OCI-M2 (cell line): ENCODE results near the gene SLC7A6OS.
"Not testable (repeated sequence)": the region's sequence is repeated elsewhere in the genome, so short reads cannot be mapped to it uniquely, and the experiment has no call there.

Experiments used
- DNase-seq: peaks from one replicate; lab custom pipeline; 2025; ENCODE audit not compliant: unreplicated experiment; lab: John Stamatoyannopoulos, UW

The SLC7A6OS gene

DNA sequence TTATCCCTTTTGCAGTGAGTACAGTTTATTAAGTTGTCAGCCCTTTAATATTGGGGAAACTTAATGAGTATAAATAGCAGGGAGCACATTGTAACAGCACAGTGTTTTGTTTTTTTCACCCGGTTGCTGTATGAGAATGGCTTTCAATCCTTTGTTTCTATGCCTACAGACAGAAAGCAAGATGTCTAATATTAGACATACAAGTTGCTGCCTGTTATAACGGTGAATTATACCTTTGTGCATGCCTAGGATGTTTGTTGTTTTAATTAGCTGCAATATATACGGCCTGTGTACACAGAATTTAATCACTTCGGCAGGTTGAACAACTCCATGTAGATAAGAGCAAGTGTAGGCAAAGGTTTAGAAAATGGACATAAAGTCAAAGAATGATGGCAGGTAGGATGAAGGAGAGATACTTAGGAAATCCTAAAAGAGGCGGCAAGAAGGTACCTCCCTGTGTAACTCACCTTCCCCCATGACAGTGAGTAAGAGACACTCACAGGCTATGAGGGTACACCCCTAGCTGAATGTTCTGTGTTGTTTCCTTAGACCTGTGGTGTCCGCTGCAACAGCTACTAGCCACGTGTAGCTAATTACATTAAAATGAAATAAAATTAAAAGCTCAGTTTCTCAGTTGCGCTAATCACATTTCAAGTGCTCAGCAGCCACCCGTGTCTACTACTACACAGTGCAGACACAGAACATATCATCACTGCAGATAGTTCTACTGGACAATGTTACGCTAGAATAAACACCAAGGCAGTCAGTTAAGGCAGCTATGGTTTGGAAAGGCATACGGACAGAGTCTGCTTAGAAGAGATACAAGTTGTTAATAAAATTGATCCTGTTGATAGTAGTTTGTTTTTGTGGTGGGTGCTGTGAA lies 10.9 kb downstream of the SLC7A6OS start:
- no peak for DNase-seq

DNA sequence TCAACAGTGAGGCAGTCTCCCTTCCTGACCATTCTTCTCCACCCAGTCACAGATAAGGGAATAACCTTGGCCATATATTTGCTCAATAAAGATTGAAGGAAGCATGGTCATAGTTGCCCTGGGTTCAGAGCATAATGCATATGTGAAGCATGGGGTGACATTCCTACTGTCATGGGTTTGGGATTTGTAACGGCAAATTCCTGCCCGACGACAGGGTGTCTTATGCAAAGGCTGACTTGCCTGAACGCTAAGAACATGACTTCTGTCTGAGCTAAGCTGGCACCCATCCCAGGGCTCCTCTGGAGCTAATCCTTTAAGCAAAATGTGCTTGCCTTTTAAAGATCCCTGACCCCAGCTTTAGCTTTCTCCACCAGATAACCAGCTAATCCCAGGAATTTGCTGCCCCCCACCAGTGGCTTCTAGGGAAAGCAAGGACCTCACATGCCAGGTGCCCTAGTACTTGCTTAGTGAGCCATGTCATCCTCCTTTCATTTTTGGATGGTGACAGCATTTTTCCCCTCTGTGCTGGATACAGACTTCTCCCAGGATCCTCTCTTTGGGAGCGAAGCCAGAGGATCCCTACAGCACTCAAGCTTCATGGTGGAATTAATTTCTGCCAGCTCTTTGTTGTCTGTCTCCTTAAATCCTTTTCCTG lies 11.7 kb downstream of the SLC7A6OS start:
- no peak for DNase-seq

- DNase-seq = no peak
Observed at GRCh38 chr16:68298312-68298711, 12.4 kb downstream of the SLC7A6OS start.

DNA sequence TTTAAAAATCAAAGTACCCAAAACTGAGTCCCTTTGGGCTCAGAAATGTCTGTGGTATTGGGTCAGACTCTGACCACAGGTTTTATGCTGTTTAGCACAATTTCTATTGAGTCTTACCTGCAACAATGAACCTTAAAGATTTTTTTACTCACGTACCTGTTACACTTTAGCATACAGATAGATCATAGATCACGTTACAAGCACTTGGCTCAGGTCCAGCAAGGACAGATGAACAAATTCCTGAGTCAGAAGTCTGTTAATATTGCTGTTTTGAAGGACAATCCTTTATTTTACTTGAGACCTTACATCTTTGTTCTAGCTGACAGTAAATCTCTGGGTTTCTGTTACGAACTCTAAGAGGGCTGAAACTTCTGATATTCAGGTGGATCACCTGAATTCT lies 12.8 kb downstream of the SLC7A6OS start:
- DNase-seq = no peak

- no peak for DNase-seq
Observed at GRCh38 chr16:68296693-68297092, 14.1 kb downstream of the SLC7A6OS start.

- no peak for DNase-seq
Observed at GRCh38 chr16:68296291-68296690, 14.5 kb downstream of the SLC7A6OS start.

- no peak for DNase-seq
Observed at GRCh38 chr16:68292425-68292824, 18.3 kb downstream of the SLC7A6OS start.

- no peak for DNase-seq
Observed at GRCh38 chr16:68291227-68291626, 19.5 kb downstream of the SLC7A6OS start.

DNA sequence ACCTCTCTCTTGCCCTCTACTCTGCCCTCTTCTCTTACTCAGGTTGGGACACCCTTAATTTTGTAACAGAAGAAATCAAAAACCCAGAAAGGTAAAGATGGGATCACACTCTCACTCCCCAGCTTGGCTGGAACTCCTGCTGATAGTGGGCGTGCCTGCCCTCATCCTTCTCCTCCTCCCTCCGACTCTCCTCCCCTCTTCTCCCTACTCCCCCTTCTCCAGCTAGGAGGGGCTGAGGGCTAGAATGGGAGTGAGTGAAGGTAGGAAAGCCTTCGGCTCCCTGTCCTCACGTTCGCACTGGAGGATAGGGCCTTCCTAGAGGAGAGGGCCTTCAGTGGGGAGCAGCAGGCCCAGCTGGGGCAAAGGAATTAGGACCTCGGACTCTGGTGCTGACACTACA lies 20.3 kb downstream of the SLC7A6OS start:
- DNase-seq = no peak

DNA sequence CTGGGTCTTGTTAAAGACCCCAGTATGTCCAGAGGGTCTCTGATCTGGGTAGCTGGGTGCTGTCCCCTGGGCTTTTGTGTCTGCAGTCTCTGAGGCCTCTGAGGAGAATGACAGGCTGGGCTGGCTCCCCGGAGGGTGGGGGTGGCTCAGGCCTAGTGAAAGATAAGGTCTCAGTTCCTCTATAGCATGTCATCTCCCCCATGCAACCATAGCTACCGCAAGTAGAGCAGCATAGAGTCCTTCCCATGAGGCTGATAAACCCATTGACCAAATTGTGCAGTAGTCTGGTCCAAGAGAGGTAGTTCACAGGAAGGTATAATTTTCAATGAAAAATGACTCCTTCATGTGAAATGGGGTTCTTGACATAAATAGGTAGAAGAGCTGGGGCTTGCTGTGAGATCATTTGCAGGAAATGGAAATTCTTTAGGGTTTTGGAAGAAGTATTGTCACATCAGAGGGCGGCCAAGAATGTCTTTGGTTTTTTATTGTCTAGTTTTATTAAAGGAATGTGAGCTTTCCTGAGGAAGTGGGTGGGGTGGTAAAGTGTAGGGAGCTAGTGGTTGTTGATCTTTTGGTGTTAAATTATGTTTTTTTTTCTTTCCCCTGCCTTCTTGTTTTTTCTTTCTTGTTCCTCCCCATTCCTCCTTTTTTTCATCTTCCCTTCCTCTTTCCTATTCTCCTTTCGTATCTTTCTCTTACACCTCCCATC lies 21.0 kb downstream of the SLC7A6OS start:
- DNase-seq = no peak

DNA sequence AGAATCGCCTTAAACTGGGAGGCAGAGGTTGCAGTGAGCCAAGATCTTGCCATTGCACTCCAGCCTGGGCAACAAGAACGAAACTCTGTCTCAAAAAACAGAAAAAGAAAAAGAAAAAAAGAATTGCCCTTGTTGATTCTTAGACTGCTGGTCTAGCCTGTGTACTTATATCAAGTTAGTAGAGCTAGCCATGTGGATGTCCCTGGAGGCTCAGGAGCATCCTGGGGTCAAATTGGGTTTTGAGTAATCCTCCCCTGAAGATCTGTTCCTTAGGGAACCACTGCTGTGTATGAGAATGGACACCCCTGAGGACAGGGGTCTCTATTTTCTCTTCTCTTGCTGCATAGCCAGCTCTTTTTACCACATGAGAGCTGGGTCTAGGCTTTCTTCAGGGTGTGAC lies 21.5 kb downstream of the SLC7A6OS start:
- DNase-seq = no peak

DNA sequence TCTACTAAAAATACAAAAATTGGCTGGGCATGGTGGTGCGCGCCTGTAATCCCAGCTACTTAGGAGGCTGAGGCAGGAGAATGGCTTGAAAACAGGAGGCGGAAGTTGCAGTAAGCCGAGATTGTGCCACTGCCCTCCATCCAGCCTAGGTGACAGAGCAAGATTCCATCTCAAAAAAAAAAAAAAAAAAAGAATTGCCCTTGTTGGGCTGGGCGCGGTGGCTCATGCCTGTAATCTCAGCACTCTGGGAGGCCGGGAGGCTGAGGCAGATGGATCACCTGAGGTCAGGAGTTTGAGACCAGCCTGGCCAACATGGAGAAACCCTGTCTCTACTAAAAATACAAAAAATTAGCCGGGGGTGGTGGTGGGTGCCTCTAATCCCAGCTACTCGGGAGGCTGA lies 21.9 kb downstream of the SLC7A6OS start:
- DNase-seq = not testable (repeated sequence)

GRCh38 chr16:68288252-68288650 lies 22.5 kb downstream of the SLC7A6OS start:
- DNase-seq = no peak

- no peak for DNase-seq
Observed at GRCh38 chr16:68287276-68288251, 23.2 kb downstream of the SLC7A6OS start.

GRCh38 chr16:68286153-68287074 lies 24.3 kb downstream of the SLC7A6OS start:
- DNase-seq = no peak

- DNase-seq = no peak
Observed at GRCh38 chr16:68285683-68286082, 25.1 kb downstream of the SLC7A6OS start.

DNA sequence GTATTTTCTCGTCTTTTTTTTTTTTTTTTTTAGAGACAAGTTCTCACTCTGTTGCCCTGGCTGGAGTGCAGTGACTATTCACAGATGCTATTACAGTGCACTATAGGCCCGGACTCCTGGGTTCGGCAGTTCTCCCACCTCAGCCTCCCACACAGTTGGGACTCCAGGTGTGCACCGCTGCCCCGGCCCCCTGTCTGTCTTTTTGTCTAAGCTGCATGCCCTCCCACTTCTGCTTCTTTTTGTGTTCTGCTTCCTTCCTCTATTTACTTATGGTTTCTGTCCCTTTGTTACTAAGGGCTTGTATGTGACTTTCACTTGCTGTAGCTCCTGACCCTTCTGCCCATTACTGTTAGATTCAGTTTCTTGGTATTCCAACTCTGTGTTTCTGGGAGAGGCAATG lies 25.9 kb downstream of the SLC7A6OS start:
- no peak for DNase-seq

DNA sequence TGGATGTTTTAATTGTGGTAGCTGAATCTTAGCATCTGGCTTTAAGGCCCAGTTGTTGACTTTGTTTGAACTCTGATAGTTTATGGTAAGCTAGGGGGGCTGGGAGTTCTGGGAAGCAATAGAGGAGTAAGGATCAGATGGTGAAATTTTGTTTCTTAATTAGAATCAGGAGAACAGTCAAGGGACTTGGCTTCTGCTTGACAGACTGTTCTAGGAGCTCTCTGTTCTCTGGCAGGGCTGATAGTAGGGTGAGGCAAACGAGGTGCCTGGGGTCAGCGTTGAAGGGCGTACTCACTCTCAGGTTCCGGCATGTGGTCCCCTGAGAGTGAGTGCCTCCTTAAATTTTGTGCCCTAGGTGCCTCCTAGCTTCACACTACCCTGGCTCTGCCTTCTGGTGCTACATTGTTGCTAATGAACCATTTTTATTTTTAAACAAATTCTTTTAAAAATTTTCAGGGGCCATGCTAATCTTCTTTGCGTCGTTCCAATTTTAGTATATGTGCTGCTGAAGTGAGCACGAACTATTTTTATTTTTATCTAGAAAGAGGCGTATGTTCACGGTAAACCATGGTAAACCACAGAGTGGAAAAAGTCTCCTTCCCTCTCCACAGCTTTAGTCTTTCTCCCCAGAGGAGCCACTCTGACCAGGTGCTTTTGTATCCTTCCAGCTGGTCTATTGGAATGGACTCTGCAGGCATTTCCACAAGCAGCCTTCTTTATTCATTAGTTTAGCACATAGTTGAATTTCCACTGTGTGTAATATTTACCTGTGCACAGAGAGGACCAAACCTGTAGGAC lies 26.7 kb downstream of the SLC7A6OS start:
- no peak for DNase-seq

GRCh38 chr16:68283346-68283745 lies 27.4 kb downstream of the SLC7A6OS start:
- DNase-seq = no peak
